HFFc6 (cell line): ENCODE data around the gene TMEM258. TPM values are rescaled to one million over a fixed set of nuclear protein-coding genes. Genes with fewer than 3 reads are reported as not detected.

Experiments used
- DNase-seq: peaks from one replicate; pipeline ENCODE4 v3.0.0-alpha.2; 2018
- H3K27ac Mint-ChIP-seq: 2 replicates; pipeline ENCODE4 v1.8.0; 2020; ENCODE audit warnings: mild to moderate bottlenecking, mixed read lengths
- H3K27me3 Mint-ChIP-seq: 2 replicates; pipeline ENCODE4 v1.8.0; 2021; ENCODE audit warnings: mild to moderate bottlenecking, moderate library complexity, mixed read lengths; ENCODE audit not compliant: insufficient read depth
- H3K36me3 Mint-ChIP-seq: 2 replicates; pipeline ENCODE4 v1.8.0; 2021; ENCODE audit warnings: low read depth, mixed read lengths
- H3K4me1 Mint-ChIP-seq: 2 replicates; pipeline ENCODE4 v1.8.0; 2020; ENCODE audit warnings: low read depth, mixed read lengths
- H3K4me3 Mint-ChIP-seq: 2 replicates; pipeline ENCODE4 v1.8.0; 2020; ENCODE audit warnings: mild to moderate bottlenecking, moderate library complexity, mixed read lengths
- H3K9me3 Mint-ChIP-seq: 2 replicates; pipeline ENCODE4 v1.8.0; 2020; ENCODE audit warnings: mild to moderate bottlenecking, mixed read lengths
- CTCF ChIP-seq: fragments of 200-600 bp; sonication (generic); IDR thresholded peaks from 2 replicates; pipeline ENCODE4 v1.5.0; 2021; ENCODE audit warnings: antibody characterized with exemption, mild to moderate bottlenecking
- total RNA-seq, 6 experiments: library from RNA; stranded (reverse); fragmentation: NEBNext Ultra II Directional; extraction: Animal tissue kit (Norgen Biotek cat#: 25700); gene quantifications; 2 replicates in 1 of 6; 3 replicates in 5 of 6; pipeline ENCODE4 v1.2.3, GENCODE V29; 2021

The TMEM258 gene
- total RNA-seq, 6 experiments from 2014 or later = 134 to 173 (median 145) TPM

GRCh38 chr11:61771985-61772455, 20.4 kb downstream of the TMEM258 start:
- Mint-ChIP-seq H3K9me3 (no peaks in the 10 kb centered on the region), H3K4me3 (no peak overlapping the region), H3K27me3 (peaks cover 13% of the 10 kb centered on the region), H3K27ac (no peak overlapping the region), H3K36me3 (no peaks in the 10 kb centered on the region), H3K4me1 (no peaks in the 10 kb centered on the region)
- TF ChIP-seq CTCF = no peak
- no peak for DNase-seq

- Mint-ChIP-seq H3K27ac (no peak overlapping the region), H3K4me1 (no peaks in the 10 kb centered on the region), H3K9me3 (no peaks in the 10 kb centered on the region), H3K27me3 (peaks cover 11% of the 10 kb centered on the region), H3K4me3 (no peak overlapping the region), H3K36me3 (no peaks in the 10 kb centered on the region)
- no peak for TF ChIP-seq CTCF
- no peak for DNase-seq
Measured at GRCh38 chr11:61771195-61771894, 21.1 kb downstream of the TMEM258 start.

- no peak for TF ChIP-seq CTCF
- no peak overlapping the region for H3K27ac Mint-ChIP-seq
- no peaks in the 10 kb centered on the region for H3K36me3 Mint-ChIP-seq
- no peaks in the 10 kb centered on the region for H3K9me3 Mint-ChIP-seq
- DNase-seq = no peak
- no peak overlapping the region for H3K4me3 Mint-ChIP-seq
- peaks cover 9% of the 10 kb centered on the region for H3K27me3 Mint-ChIP-seq
- H3K4me1 Mint-ChIP-seq = no peaks in the 10 kb centered on the region
Measured at GRCh38 chr11:61769946-61770683, 22.3 kb downstream of the TMEM258 start.

- peak; percentile 71 for TF ChIP-seq CTCF
- no peak overlapping the region for H3K27ac Mint-ChIP-seq
- H3K36me3 Mint-ChIP-seq = no peaks in the 10 kb centered on the region
- H3K4me1 Mint-ChIP-seq = no peaks in the 10 kb centered on the region
- DNase-seq = no peak
- H3K4me3 Mint-ChIP-seq = no peak overlapping the region
- H3K9me3 Mint-ChIP-seq = no peaks in the 10 kb centered on the region
- H3K27me3 Mint-ChIP-seq = peaks cover 4% of the 10 kb centered on the region
Measured at GRCh38 chr11:61769169-61769920, 23.1 kb downstream of the TMEM258 start.

GRCh38 chr11:61768376-61769076, 23.9 kb downstream of the TMEM258 start:
- no peak overlapping the region for H3K27ac Mint-ChIP-seq

More at GRCh38 chr11:61768376-61769076, 23.9 kb downstream of the TMEM258 start:
- no peak for TF ChIP-seq CTCF
- Mint-ChIP-seq H3K9me3 (no peaks in the 10 kb centered on the region), H3K4me1 (no peaks in the 10 kb centered on the region), H3K36me3 (no peaks in the 10 kb centered on the region), H3K4me3 (no peak overlapping the region), H3K27me3 (peaks cover 4% of the 10 kb centered on the region)
- no peak for DNase-seq
